SK-N-SH (cell line): ENCODE data around the gene HS6ST1.

Experiments used
- EZH2phosphoT487 ChIP-seq: fragments of 200-600 bp; sonication (generic); IDR thresholded peaks from 2 replicates; pipeline ENCODE4 v1.6.1; 2017; ENCODE audit warnings: low read depth, mixed run types, mild to moderate bottlenecking, antibody characterized with exemption, moderate library complexity, borderline replicate concordance
- FOXM1 ChIP-seq: IDR thresholded peaks from 2 replicates; pipeline ENCODE4 v1.4.0; 2012; ENCODE audit warnings: low read depth, mild to moderate bottlenecking
- GABPA ChIP-seq: IDR thresholded peaks from 2 replicates; pipeline ENCODE4 v1.4.0; 2012; ENCODE audit warnings: low read depth, mild to moderate bottlenecking
- MAX ChIP-seq: IDR thresholded peaks from 2 replicates; pipeline ENCODE4 v1.4.0; 2012; ENCODE audit warnings: low read depth
- SMC3 ChIP-seq: IDR thresholded peaks from 2 replicates; pipeline ENCODE4 v1.6.1; 2012; ENCODE audit warnings: low read depth, low read length, improper control_type of control experiment
- TAF1 ChIP-seq: IDR thresholded peaks from 2 replicates; pipeline ENCODE4 v1.6.1; 2012; ENCODE audit warnings: low read depth, mild to moderate bottlenecking, low read length, moderate library complexity, borderline replicate concordance
- TEAD4 ChIP-seq: IDR thresholded peaks from 2 replicates; pipeline ENCODE4 v1.4.0; 2012; ENCODE audit warnings: mild to moderate bottlenecking, borderline replicate concordance; ENCODE audit not compliant: insufficient read depth
- TF ChIP-seq, protein P1 (sequence below): fragments of 200-600 bp; sonication (generic); IDR thresholded peaks from 2 replicates; pipeline ENCODE4 v1.6.1; 2017; ENCODE audit warnings: antibody characterized with exemption, mild to moderate bottlenecking, moderate library complexity
- TF ChIP-seq, protein P2 (sequence below): IDR thresholded peaks from 2 replicates; pipeline ENCODE4; 2012

GRCh38 chr2:128286905-128287779, 31.5 kb downstream of the HS6ST1 start:
- TF ChIP-seq FOXM1 (no peak), TEAD4 (no peak), EZH2phosphoT487 (no peak), MAX (no peak), TAF1 (no peak), SMC3 (no peak), GABPA (no peak)
- TF ChIP-seq, protein P1, sequence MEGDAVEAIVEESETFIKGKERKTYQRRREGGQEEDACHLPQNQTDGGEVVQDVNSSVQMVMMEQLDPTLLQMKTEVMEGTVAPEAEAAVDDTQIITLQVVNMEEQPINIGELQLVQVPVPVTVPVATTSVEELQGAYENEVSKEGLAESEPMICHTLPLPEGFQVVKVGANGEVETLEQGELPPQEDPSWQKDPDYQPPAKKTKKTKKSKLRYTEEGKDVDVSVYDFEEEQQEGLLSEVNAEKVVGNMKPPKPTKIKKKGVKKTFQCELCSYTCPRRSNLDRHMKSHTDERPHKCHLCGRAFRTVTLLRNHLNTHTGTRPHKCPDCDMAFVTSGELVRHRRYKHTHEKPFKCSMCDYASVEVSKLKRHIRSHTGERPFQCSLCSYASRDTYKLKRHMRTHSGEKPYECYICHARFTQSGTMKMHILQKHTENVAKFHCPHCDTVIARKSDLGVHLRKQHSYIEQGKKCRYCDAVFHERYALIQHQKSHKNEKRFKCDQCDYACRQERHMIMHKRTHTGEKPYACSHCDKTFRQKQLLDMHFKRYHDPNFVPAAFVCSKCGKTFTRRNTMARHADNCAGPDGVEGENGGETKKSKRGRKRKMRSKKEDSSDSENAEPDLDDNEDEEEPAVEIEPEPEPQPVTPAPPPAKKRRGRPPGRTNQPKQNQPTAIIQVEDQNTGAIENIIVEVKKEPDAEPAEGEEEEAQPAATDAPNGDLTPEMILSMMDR = no peak
- TF ChIP-seq, protein P2, sequence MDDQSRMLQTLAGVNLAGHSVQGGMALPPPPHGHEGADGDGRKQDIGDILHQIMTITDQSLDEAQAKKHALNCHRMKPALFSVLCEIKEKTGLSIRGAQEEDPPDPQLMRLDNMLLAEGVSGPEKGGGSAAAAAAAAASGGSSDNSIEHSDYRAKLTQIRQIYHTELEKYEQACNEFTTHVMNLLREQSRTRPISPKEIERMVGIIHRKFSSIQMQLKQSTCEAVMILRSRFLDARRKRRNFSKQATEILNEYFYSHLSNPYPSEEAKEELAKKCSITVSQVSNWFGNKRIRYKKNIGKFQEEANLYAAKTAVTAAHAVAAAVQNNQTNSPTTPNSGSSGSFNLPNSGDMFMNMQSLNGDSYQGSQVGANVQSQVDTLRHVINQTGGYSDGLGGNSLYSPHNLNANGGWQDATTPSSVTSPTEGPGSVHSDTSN = no peak
